Measurements from ENCODE around the gene UBQLN1.

Gene UBQLN1

GRCh38 chr9:83681490-83681889, 26.3 kb downstream of the UBQLN1 start:
- DNase-seq = no peak

GRCh38 chr9:83680233-83680632, 27.5 kb downstream of the UBQLN1 start:
- no peak for DNase-seq

DNA sequence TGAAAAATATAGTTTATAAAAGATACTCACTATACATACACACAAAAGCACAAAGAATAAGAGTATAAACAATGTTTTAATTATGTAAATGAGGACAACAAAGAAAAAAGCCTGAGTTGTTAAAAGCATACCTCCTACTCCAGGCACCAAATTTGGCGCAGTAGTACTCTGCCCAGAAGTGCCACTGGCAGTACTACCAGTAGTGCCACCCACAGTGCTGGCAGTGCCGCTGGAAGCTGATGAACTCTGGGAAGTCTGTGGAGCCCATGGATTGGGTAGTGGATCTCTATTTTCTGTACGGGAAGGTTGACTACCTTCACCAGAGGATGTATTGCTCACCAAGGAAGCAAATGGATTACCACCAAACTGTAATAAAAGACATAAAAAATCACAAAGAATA, 30.2 kb downstream of the UBQLN1 start:
- DNase-seq = no peak

DNA sequence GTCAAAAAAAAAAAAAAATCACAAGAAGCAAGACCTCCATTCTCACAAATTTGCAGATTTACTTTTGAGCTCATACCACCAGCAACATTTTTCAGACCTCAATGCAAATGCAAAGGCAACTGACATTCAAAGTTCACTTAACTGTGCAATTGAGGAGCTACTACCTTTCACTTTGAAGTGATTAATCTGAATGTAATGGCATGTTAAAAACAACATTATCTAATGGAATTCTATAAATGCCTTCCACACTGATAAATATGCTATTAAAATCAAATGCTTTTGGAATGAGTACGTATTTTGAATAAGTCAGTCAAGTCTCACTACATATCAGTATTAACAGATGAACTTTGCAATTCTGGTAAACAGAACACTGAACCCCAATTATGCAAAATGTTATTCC, 32.3 kb downstream of the UBQLN1 start:
- no peak for DNase-seq

DNA sequence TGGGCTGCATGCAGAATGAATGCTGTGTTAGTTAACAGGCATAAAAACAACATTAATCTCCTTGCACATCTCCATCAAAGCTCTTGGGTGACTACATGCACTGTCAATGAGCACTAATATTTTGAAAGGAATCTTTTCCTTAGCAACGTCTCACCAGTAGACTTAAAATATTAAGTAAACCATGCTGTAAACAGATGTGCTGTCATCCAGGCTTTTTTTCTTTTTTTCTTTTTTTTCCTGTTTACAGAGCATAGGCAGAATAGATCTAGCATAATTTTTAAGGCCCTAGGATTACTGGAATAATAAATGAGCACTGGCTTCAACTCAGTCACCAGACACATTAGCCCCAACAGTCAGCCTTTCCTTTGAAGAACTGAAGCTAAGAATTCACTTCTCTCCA, 36.3 kb downstream of the UBQLN1 start:
- no peak for DNase-seq

- no peak for DNase-seq
Measured at GRCh38 chr9:83670381-83670780, 37.4 kb downstream of the UBQLN1 start.

DNA sequence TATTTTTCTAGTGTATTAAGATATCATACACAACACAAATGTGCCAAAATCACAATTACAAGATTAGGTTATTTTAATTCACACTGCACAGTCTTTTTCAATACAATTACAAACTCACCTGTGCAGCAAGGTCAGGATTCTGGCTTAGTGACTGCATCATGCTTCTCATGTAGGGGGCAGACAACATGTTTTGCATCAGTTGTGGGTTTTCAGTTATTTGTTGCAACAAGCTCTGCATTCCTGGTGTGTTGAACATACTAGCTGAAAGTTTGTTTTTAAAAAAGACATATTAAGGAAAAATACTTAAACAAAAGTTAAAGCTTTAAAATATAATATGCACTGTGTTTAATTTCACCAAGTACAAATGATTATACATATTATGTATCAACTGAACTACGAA, 38.7 kb downstream of the UBQLN1 start:
- no peak for DNase-seq

- no peak for DNase-seq
Measured at GRCh38 chr9:83665580-83666200, 42.1 kb downstream of the UBQLN1 start.

GRCh38 chr9:83662933-83663332, 44.8 kb downstream of the UBQLN1 start:
- DNase-seq = no peak

DNA sequence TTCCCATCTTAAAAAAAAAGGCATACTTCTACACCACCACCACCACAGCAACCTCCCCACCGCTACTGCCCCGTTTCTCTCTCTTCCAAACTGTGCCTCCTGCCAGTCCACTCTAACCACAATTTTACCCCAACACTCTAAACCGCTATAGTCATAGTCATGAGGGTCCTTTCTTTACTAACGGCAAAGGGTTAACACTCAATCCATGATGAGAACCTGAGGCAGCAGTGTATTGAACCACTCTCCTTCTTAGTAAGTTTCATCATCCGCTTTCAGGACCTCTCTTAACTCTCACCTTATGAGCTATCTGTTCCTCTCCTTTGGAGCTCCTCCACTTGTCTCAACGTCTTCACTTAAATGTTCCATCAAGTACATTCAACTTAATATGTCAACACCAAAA, 50.8 kb downstream of the UBQLN1 start:
- DNase-seq = no peak

- DNase-seq = no peak
Measured at GRCh38 chr9:83656032-83656680, 51.6 kb downstream of the UBQLN1 start.

DNA sequence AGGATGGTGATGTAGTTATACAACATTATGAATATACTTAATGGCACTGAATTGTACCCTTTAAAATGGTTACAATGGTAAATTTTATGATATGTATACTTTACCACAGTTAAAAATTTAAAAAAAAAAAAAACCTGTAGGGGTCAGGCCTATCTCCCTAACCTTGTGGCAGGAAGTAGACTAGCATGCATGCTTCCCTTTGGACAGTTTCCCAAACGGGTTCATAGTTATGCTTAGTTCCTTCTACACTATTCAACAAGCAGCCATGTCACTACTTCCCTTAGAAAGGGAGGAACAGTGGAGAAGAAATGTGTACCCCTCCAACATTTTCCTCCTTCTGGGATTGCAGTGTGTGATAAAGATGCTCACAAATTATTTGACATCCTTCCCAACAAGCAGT, 52.3 kb downstream of the UBQLN1 start:
- DNase-seq = no peak

DNA sequence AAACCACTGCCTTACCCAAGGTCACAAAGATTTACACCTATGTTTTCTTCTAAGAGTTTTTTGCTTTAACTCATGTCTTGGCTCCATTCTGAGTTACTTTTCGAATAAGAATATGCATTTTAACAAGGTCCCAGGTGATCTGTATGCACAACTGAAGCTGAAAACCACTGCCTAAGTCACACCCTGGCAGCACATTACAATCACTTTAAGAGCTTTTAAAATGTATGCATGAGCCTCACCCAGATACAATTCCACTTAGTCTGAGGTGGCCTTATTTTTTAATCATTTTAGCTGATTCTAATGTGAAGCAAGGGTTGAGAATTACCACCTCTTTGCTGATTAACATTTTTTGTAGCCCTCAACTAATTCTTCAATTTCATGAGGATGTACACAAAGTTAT, 55.3 kb downstream of the UBQLN1 start:
- no peak for DNase-seq

DNA sequence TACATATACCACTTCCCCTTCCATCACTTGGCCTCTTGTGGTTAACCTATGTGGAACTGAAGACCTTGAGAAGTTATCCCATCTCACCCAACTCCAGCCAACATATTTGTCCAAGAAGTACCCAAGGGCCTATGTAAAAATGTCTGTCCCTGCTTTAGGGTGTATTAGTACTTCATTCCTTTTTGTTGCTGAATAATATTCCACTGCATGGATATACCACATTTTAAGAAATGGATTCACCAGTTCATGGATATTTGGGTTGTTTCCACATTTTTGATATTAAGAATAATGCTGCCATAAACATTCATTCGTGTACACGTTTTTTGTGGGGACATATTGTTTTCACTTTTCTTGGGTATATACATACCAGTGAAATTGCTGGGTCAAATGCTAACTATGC, 56.2 kb downstream of the UBQLN1 start:
- no peak for DNase-seq

- DNase-seq = peak; percentile 53
Measured at GRCh38 chr9:83649515-83649914, 58.2 kb downstream of the UBQLN1 start.

GRCh38 chr9:83649080-83649479, 58.7 kb downstream of the UBQLN1 start:
- DNase-seq = peak; percentile 78

- no peak for DNase-seq
Measured at GRCh38 chr9:83646500-83647239, 61.1 kb downstream of the UBQLN1 start.

- DNase-seq = no peak
Measured at GRCh38 chr9:83642793-83643192, 65.0 kb downstream of the UBQLN1 start.

DNA sequence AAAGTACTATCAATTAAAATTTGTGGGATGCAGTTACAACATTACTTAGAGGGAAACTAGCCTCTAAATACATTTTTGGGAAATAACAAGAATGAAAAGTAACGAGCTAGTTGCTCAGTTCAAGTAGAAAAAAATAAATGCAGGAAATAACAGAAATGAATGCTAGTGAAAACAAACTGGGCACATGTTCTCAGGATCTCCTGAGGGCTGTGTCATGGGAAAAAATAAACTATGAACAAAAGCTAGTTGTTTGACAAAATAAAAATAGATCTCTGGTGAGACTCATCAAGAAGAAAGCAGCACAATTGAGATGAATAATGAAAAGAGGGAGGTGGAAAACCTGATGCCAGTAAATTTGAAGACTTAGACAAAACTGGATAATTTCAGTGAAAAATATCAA, 68.5 kb downstream of the UBQLN1 start:
- no peak for DNase-seq

DNA sequence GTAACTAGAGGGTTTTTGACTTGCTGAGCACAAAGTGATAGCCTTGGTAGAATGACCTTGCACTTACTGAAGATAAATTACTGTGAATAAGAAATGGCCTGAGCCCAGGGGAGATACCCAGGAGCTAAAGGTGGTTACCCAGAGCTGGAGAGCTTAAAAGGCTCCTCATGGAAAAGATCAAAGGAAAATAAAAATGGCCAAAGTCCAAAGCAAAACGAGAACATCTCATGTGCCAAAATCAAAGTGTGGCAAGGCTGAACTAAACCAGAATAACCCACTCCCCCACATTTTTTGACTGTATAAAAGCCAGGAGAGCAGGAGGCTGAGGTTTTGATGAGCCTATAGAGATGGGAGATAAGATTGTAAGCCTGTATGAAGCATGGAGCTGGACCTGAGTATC, 70.4 kb downstream of the UBQLN1 start:
- no peak for DNase-seq

DNA sequence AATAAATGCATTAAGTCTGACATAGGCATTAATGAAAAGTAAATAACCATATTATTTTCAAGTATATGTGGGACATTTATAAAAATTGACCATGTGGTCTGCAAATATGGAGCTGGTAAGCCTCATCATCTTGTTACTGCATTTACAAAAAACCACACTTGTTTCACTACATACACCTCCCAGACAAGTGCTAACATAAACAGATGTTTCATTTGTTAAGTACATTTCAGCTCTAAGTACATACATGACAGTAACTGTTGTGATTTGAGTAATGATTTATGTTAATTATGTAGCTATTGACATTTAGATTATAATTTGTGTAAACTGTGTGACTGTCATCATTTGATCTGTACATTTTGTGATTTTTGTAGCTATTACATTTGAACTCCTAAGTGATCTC, 70.9 kb downstream of the UBQLN1 start:
- DNase-seq = no peak

GRCh38 chr9:83633676-83634075, 74.1 kb downstream of the UBQLN1 start:
- DNase-seq = no peak

DNA sequence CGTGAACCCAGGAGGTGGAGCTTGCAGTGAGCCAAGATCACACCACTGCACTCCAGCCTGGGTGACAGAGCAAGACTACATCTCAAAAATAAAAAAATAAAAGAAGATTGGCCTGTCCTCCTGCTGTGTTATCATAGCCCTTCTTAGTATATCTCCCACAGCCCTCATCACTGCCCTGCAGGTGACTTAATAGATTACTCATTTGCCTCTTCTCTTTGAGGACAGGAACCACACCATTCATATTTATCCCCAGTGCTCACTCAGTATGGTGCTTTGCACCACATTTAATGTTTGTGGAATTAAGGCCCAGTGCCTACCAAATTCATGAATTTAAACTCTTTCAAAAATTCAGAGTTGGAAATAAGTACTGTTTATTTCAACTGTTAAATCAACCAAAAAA, 74.5 kb downstream of the UBQLN1 start:
- no peak for DNase-seq

GRCh38 chr9:83630938-83631457, 76.8 kb downstream of the UBQLN1 start:
- DNase-seq = no peak

Measured in OCI-M1 (cell line).